Stomach (tissue), 4 donors: Measurements from ENCODE around the gene AOC2.

ENCODE experiments used
- CTCF ChIP-seq, 7 experiments: fragments of 450-650 bp in 4 of 7; fragments of 200-600 bp in 3 of 7; sonication (generic) in 3 of 7; IDR thresholded peaks; one replicate each; pipeline ENCODE4 v1.5.1; 2016 to 2019; ENCODE audit warnings: antibody characterized with exemption in 7 of 7, control low read depth in 2 of 7, mild to moderate bottlenecking in 1 of 7
- EP300 ChIP-seq: sonication (generic); formaldehyde crosslinking; IDR thresholded peaks from one replicate; pipeline ENCODE4 v1.6.1; 2017; ENCODE audit warnings: antibody characterized with exemption
- POLR2A ChIP-seq, 4 donors: fragments of 450-650 bp; IDR thresholded peaks; one replicate each; pipeline ENCODE4 v1.6.1; 2016; ENCODE audit warnings: antibody characterized with exemption in 4 of 4, control low read depth in 2 of 4, mild to moderate bottlenecking in 1 of 4, moderate library complexity in 1 of 4
- POLR2AphosphoS5 ChIP-seq, 3 donors: sonication (generic); formaldehyde crosslinking; IDR thresholded peaks; one replicate each; pipeline ENCODE4 v1.6.1; 2016; ENCODE audit warnings: antibody characterized with exemption in 3 of 3

DNA sequence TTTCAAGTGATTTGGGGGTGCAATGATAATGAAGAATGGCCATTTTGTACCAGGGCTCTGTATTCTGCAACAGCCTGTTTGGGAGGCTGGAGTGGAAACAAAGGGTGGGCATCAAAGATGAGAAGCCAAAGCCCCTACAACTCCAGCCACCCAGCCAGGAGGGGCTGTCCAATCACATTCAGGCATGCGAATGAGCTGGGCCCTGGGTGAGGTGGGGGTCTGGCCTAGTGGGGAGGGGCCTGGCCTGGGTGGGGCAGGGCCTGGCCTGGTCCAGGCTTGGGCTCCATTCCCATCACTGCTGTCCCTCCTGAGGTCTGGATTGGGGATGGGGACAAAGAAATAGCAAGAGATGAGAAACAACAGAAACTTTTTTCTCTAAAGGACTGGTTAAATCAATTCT lies 13.0 kb downstream of the AOC2 start:
- no peak for TF ChIP-seq POLR2A (IDR thresholded peaks at IDR 0.05)
- TF ChIP-seq CTCF (IDR thresholded peaks at IDR 0.05): no peak
- TF ChIP-seq EP300: no peak
- no peak for TF ChIP-seq POLR2AphosphoS5 (IDR thresholded peaks at IDR 0.05)
